SK-N-SH (cell line): ENCODE measurements around the gene POM121L2.
A peak's percentile ranks its signal among the peaks of the same experiment; 100 is the strongest.

Experiments
- GATA2 ChIP-seq: sonication (generic); formaldehyde crosslinking; IDR thresholded peaks from 2 replicates; pipeline ENCODE4 v1.5.0; 2020; ENCODE audit warnings: mild to moderate bottlenecking, missing genetic modification reagents
- JUND ChIP-seq: IDR thresholded peaks from 2 replicates; pipeline ENCODE4 v1.4.0; 2012
- NFIC ChIP-seq: IDR thresholded peaks from 2 replicates; pipeline ENCODE4 v1.4.0; 2012; ENCODE audit warnings: borderline replicate concordance
- POLR2AphosphoS5 ChIP-seq: IDR thresholded peaks from 2 replicates; pipeline ENCODE4 v1.6.1; 2012; ENCODE audit warnings: low read depth, low read length
- RCOR1 ChIP-seq: fragments of 150-350 bp; IDR thresholded peaks from 2 replicates; pipeline ENCODE4 v1.6.1; 2017; ENCODE audit warnings: antibody characterized with exemption, low read length
- SMC3 ChIP-seq: IDR thresholded peaks from 2 replicates; pipeline ENCODE4 v1.6.1; 2012; ENCODE audit warnings: low read depth, low read length, improper control_type of control experiment
- TEAD4 ChIP-seq: IDR thresholded peaks from 2 replicates; pipeline ENCODE4 v1.4.0; 2012; ENCODE audit warnings: mild to moderate bottlenecking, borderline replicate concordance; ENCODE audit not compliant: insufficient read depth
- YY1 ChIP-seq: IDR thresholded peaks from 2 replicates; pipeline ENCODE4 v1.4.0; 2012; ENCODE audit warnings: low read depth, mild to moderate bottlenecking
- TF ChIP-seq, protein P1 (sequence below): fragments of 200-600 bp; sonication (generic); IDR thresholded peaks from 2 replicates; pipeline ENCODE4 v1.6.1; 2017; ENCODE audit warnings: antibody characterized with exemption, mild to moderate bottlenecking, moderate library complexity
- TF ChIP-seq, protein P2 (sequence below): IDR thresholded peaks from 2 replicates; pipeline ENCODE4 v1.4.0; 2012; ENCODE audit warnings: low read depth
- TF ChIP-seq, protein P3 (sequence below): IDR thresholded peaks from 2 replicates; pipeline ENCODE4 v1.6.1; 2012; ENCODE audit warnings: mild to moderate bottlenecking, low read depth, low read length, moderate library complexity
- TF ChIP-seq, protein P4 (sequence below): fragments of 150-350 bp; IDR thresholded peaks from 2 replicates; pipeline ENCODE4 v1.6.1; 2016; ENCODE audit warnings: mild to moderate bottlenecking, low read depth, low read length

DNA sequence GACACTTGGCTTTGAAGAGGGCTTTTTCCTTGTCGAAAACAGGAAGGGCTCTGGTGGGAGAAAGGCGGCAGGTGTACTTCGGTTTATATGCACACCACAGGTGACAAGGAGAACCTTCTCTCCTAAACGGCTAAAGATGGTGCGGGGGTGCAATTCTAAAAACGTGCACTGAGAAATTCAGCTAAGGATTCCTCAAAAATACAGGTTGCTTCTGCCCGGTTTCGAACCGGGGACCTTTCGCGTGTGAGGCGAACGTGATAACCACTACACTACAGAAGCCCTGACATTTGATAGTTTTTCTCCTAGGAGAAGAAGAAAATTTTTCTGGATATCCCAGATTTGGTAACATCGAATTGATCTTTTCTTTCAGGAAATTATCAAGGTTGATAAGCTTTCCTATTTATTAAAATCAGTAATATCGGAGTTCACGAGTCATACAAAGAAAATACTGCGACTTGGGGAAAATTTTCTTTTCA, 32.0 kb downstream of the POM121L2 start:
- no peak for TF ChIP-seq YY1
- TF ChIP-seq NFIC: no peak
- no peak for TF ChIP-seq SMC3
- TF ChIP-seq, protein P1, sequence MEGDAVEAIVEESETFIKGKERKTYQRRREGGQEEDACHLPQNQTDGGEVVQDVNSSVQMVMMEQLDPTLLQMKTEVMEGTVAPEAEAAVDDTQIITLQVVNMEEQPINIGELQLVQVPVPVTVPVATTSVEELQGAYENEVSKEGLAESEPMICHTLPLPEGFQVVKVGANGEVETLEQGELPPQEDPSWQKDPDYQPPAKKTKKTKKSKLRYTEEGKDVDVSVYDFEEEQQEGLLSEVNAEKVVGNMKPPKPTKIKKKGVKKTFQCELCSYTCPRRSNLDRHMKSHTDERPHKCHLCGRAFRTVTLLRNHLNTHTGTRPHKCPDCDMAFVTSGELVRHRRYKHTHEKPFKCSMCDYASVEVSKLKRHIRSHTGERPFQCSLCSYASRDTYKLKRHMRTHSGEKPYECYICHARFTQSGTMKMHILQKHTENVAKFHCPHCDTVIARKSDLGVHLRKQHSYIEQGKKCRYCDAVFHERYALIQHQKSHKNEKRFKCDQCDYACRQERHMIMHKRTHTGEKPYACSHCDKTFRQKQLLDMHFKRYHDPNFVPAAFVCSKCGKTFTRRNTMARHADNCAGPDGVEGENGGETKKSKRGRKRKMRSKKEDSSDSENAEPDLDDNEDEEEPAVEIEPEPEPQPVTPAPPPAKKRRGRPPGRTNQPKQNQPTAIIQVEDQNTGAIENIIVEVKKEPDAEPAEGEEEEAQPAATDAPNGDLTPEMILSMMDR: no peak
- no peak for TF ChIP-seq RCOR1
- TF ChIP-seq, protein P2, sequence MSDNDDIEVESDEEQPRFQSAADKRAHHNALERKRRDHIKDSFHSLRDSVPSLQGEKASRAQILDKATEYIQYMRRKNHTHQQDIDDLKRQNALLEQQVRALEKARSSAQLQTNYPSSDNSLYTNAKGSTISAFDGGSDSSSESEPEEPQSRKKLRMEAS: no peak
- TF ChIP-seq, protein P3, sequence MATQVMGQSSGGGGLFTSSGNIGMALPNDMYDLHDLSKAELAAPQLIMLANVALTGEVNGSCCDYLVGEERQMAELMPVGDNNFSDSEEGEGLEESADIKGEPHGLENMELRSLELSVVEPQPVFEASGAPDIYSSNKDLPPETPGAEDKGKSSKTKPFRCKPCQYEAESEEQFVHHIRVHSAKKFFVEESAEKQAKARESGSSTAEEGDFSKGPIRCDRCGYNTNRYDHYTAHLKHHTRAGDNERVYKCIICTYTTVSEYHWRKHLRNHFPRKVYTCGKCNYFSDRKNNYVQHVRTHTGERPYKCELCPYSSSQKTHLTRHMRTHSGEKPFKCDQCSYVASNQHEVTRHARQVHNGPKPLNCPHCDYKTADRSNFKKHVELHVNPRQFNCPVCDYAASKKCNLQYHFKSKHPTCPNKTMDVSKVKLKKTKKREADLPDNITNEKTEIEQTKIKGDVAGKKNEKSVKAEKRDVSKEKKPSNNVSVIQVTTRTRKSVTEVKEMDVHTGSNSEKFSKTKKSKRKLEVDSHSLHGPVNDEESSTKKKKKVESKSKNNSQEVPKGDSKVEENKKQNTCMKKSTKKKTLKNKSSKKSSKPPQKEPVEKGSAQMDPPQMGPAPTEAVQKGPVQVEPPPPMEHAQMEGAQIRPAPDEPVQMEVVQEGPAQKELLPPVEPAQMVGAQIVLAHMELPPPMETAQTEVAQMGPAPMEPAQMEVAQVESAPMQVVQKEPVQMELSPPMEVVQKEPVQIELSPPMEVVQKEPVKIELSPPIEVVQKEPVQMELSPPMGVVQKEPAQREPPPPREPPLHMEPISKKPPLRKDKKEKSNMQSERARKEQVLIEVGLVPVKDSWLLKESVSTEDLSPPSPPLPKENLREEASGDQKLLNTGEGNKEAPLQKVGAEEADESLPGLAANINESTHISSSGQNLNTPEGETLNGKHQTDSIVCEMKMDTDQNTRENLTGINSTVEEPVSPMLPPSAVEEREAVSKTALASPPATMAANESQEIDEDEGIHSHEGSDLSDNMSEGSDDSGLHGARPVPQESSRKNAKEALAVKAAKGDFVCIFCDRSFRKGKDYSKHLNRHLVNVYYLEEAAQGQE: no peak
- TF ChIP-seq GATA2 (CRISPR knock-in tag): no peak
- TF ChIP-seq TEAD4: peak; percentile 74; the same call in 1 of the 2 replicates
- TF ChIP-seq, protein P4, sequence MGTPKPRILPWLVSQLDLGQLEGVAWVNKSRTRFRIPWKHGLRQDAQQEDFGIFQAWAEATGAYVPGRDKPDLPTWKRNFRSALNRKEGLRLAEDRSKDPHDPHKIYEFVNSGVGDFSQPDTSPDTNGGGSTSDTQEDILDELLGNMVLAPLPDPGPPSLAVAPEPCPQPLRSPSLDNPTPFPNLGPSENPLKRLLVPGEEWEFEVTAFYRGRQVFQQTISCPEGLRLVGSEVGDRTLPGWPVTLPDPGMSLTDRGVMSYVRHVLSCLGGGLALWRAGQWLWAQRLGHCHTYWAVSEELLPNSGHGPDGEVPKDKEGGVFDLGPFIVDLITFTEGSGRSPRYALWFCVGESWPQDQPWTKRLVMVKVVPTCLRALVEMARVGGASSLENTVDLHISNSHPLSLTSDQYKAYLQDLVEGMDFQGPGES: no peak
- TF ChIP-seq JUND: no peak
- TF ChIP-seq POLR2AphosphoS5: no peak
